ENCODE measurements around the gene LSM14A. TPM values are rescaled to one million over a fixed set of nuclear protein-coding genes. Genes with fewer than 3 reads are reported as not detected.

Gene LSM14A
- total and polyA plus RNA-seq, 2 of the 8 experiments (the other 6 are each of a cell fraction or from before 2014, with no cell fraction given), result 117 to 195 TPM

GRCh38 chr19:34208291-34208884 is 36.1 kb downstream of the LSM14A start:
- CTCF ChIA-PET (ENCODE audit: partially characterized antibody), result interaction anchor here (1.0 to 3.3 kb wide), 4 partner anchors 10 to 430 kb away, joined by 4 to 9 read pairs (median 8); no protein-coding TSS in a partner anchor
- H2BK5ac ChIP-seq (ENCODE audit: low read depth, low read length), result no peak overlapping the region
- H4K91ac ChIP-seq (replicated peaks; ENCODE audit: insufficient read length, low read length), result no peak overlapping the region
- no peak overlapping the region for H3K18ac ChIP-seq (ENCODE audit: extremely low read depth, low read length)
- H2AFZ ChIP-seq (ENCODE audit: low read length), result no peak overlapping the region
- no peak overlapping the region for H2AK5ac ChIP-seq (ENCODE audit: low read depth, low read length)
- H3K27ac ChIP-seq (ENCODE audit: low read depth, low read length), result no peak overlapping the region
- 100% methylated on average over 1 of the region's 1 CpG; no CpG with 5 or more reads in 1 of the 2 experiments for WGBS, 2 experiments (ENCODE audit: extremely low coverage in 1 of 2, insufficient coverage in 1 of 2, insufficient read length in 1 of 2, insufficient replicate concordance in 2 of 2, low coverage in 1 of 2, low lambda C conversion rate in 2 of 2, missing lambda C conversion rate in 1 of 2)
- no peak overlapping the region for H3K4me3 ChIP-seq (ENCODE audit: extremely low read depth in 1 of 4, insufficient read depth in 2 of 4, low read depth in 3 of 4, low read length in 4 of 4)
- H3K36me3 ChIP-seq (ENCODE audit: control insufficient read depth in 2 of 4, insufficient read depth in 4 of 4, low read length in 3 of 4), result peaks cover 3 to 52% (median 13%) of the 10 kb centered on the region in 4 experiments
- no peak overlapping the region for H3K4ac ChIP-seq (replicated peaks; ENCODE audit: insufficient read length, low read depth, low read length)
- H3K56ac ChIP-seq (replicated peaks; ENCODE audit: insufficient read length, low read depth, low read length), result no peak overlapping the region
- no peak overlapping the region for H3K14ac ChIP-seq (ENCODE audit: insufficient read length)
- H4K20me1 ChIP-seq (replicated peaks in 1 of 2; ENCODE audit: control insufficient read depth in 1 of 2, insufficient read depth in 2 of 2, low read length in 2 of 2), result peaks cover 2% of the 10 kb centered on the region in 2 experiments
- H3K4me2 ChIP-seq (ENCODE audit: insufficient read depth in 1 of 2, low read depth in 2 of 2, low read length in 2 of 2), result no peak overlapping the region
- no peak overlapping the region for H3K23ac ChIP-seq (ENCODE audit: insufficient read length)
- no peak overlapping the region for H2BK20ac ChIP-seq (ENCODE audit: low read length)
- H2BK120ac ChIP-seq (replicated peaks; ENCODE audit: low read depth, low read length), result no peak overlapping the region
- H4K5ac ChIP-seq (ENCODE audit: insufficient read length, low read depth, low read length), result no peak overlapping the region
- H3K23me2 ChIP-seq (ENCODE audit: low read depth, low read length), result no peaks in the 10 kb centered on the region
- H3K4me1 ChIP-seq (replicated peaks in 1 of 4; ENCODE audit: control insufficient read depth in 3 of 4, insufficient read depth in 4 of 4, low read length in 3 of 4), result no peaks in the 10 kb centered on the region
- H2BK15ac ChIP-seq (ENCODE audit: low read length), result no peak overlapping the region
- no peaks in the 10 kb centered on the region for H3K79me2 ChIP-seq (ENCODE audit: control insufficient read depth in 1 of 2, insufficient read depth in 2 of 2, low read length in 2 of 2)
- no peak overlapping the region for H2BK12ac ChIP-seq (ENCODE audit: low read depth, low read length)
- H3K9ac ChIP-seq (replicated peaks in 1 of 4; ENCODE audit: extremely low read depth in 1 of 4, low read depth in 3 of 4, low read length in 3 of 4), result no peak overlapping the region
- H3K9me3 ChIP-seq (ENCODE audit: insufficient read depth in 2 of 2, low read depth in 1 of 2, low read length in 1 of 2), result no peaks in the 10 kb centered on the region
- no peaks in the 10 kb centered on the region for H3K79me1 ChIP-seq (ENCODE audit: low read depth, low read length)
- FAIRE-seq (no peak), DNase-seq (ENCODE audit: low read depth in 1 of 2, low spot score in 2 of 2) (no peak)
- POLR2A ChIA-PET (ENCODE audit: partially characterized antibody), result interaction anchor here (1.0 to 1.6 kb wide), 4 partner anchors 11 to 36 kb away, joined by 3 to 5 read pairs (median 4); partner anchors contain the start of gene LSM14A
- H4K8ac ChIP-seq (ENCODE audit: extremely low read depth, insufficient read depth, low read length), result no peak overlapping the region
- no peaks in the 10 kb centered on the region for H3K27me3 ChIP-seq (replicated peaks in 1 of 4; ENCODE audit: control insufficient read depth in 3 of 4, extremely low read depth in 1 of 4, insufficient read depth in 3 of 4, low read length in 3 of 4)
- TF ChIP-seq CREB1 (IDR thresholded peaks at IDR 0.05) (no peak), SRF (IDR thresholded peaks at IDR 0.05; ENCODE audit: low read depth, low read length) (no peak), CTBP2 (IDR thresholded peaks at IDR 0.05; ENCODE audit: borderline replicate concordance, insufficient read depth, insufficient read length, low read length) (no peak)
